GM13976 (cell line): ENCODE data around the gene PRIMA1.

ENCODE experiments used
- DNase-seq: peaks from one replicate; pipeline ENCODE4 v3.0.0; 2012; ENCODE audit warnings: low spot score
- in situ Hi-C: fragments of 300-500 bp; cut with MboI; formaldehyde crosslinking; loops from one replicate; pipeline ENCODE4 v1.12.0; 2022; ENCODE audit warnings: low sequenced_read_pairs, mixed read lengths, inconsistent platforms; ENCODE audit not compliant: unreplicated experiment
- TF ChIP-seq, protein P1 (sequence below): IDR thresholded peaks from 2 replicates; pipeline ENCODE4 v1.5.1; 2012; ENCODE audit warnings: borderline replicate concordance, mild to moderate bottlenecking; ENCODE audit not compliant: insufficient read depth; ENCODE audit errors: extremely low read depth, missing control alignments, control extremely low read depth

PRIMA1 gene

GRCh38 chr14:93683226-93683625 is 105.1 kb downstream of the PRIMA1 start:
- DNase-seq: no peak
- TF ChIP-seq, protein P1, sequence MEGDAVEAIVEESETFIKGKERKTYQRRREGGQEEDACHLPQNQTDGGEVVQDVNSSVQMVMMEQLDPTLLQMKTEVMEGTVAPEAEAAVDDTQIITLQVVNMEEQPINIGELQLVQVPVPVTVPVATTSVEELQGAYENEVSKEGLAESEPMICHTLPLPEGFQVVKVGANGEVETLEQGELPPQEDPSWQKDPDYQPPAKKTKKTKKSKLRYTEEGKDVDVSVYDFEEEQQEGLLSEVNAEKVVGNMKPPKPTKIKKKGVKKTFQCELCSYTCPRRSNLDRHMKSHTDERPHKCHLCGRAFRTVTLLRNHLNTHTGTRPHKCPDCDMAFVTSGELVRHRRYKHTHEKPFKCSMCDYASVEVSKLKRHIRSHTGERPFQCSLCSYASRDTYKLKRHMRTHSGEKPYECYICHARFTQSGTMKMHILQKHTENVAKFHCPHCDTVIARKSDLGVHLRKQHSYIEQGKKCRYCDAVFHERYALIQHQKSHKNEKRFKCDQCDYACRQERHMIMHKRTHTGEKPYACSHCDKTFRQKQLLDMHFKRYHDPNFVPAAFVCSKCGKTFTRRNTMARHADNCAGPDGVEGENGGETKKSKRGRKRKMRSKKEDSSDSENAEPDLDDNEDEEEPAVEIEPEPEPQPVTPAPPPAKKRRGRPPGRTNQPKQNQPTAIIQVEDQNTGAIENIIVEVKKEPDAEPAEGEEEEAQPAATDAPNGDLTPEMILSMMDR: no peak
- in situ Hi-C loops: no loop called here

DNA sequence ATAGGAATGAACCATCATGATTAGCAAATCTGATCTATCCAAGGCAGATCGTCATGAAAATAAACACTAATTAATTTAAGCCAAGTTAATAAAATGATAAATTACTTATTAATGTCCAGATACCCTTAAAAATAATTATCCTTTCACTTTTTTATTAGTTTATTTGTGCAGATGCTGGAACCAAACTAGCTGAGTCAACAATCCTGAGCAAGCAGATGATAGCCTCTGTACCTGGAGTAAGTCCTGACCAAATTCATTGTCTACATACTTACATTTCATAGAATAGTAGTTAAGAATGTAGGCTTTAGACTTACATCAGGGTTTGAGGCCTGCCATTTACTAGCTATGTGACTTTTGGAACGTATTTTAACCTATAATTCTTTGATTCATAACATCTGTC is 105.8 kb downstream of the PRIMA1 start:
- in situ Hi-C loops: no loop called here
- TF ChIP-seq, protein P1: no peak

DNA sequence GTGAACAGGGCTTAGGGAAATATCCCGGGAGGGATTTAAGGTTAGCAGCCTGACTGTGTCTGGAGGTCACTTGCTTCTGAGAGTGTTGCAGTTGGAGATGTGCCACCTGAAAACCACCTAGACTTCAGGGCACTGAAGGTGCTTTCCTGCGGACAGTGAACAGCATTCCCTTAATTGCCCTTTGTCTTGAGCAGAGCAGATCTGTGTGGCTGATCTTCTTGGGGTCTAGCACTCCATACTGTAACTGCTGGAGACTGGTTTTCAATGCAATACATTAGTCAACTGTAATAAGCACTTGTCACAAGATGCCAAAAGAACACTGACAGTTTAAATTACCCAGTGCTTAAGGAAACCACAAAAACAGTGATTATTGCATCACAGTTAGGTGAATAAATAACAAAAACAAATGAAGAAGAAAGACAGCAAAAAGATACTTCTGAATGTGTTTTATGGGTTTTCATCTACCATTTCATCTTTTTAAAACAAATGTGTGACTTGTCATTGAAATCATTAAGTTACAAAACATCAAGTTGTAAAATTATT is 111.8 kb downstream of the PRIMA1 start:
- in situ Hi-C loops: no loop called here
- TF ChIP-seq, protein P1: no peak
- DNase-seq: no peak

More for the DNA sequence above, 105.8 kb downstream of the PRIMA1 start:
- no peak for DNase-seq

GRCh38 chr14:93675651-93676050 is 112.6 kb downstream of the PRIMA1 start:
- no peak for DNase-seq
- TF ChIP-seq, protein P1: no peak
- in situ Hi-C loops: no loop called here

DNA sequence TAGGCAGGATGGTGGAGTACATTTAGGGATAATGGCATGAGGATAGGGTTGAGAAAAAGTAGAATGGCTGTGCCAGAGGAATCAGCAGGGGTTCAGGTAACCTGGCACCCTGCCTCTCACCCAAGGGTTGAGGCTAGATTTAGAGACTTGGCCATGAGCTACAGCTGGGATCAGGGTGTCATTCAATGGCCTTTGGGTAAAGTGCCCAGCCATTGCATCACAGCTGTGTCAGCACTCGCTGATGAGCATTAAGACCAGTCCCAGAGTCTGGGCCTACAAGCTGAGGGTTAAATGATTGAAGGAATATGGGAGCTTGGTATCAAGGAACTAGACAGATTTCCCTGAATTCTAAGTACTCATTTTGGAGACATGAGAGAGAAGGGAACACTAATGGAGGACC is 113.9 kb downstream of the PRIMA1 start:
- DNase-seq: no peak
- TF ChIP-seq, protein P1: no peak
- in situ Hi-C loops: loop anchor here (25.0 kb wide), 1 partner anchor 488 kb away; the partner anchor contains the start of gene PPP4R4

DNA sequence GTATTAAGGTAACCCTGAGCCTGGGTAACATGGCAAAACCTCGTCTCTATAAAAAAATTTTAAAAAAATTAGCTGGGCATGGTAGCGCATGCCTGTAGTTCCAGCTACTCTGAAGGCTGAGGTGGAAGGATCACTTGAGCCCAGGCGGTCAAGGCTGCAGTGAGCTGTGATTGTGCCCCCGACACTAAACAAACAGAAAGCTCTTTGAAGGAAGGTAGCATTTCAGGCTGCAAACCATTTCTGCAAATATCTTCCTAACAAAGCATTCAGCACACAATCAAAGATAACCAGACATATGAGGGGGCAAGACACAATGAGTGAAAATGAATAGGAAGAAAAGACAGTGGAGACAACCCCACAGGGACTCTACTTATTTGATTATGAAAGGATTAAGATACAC is 118.7 kb downstream of the PRIMA1 start:
- no peak for DNase-seq
- TF ChIP-seq, protein P1: no peak
- in situ Hi-C loops: loop anchor here (25.0 kb wide), 1 partner anchor 493 kb away; the partner anchor contains the start of gene PPP4R4
